UCSD-AML1 (cell line): Measurements from ENCODE around the gene UPF1.
"Not testable (repeated sequence)": the region's sequence is repeated elsewhere in the genome, so short reads cannot be mapped to it uniquely, and the experiment has no call there.

Experiments
- DNase-seq: peaks from one replicate; lab custom pipeline; 2025; ENCODE audit not compliant: unreplicated experiment; lab: John Stamatoyannopoulos, UW

UPF1 gene

DNA sequence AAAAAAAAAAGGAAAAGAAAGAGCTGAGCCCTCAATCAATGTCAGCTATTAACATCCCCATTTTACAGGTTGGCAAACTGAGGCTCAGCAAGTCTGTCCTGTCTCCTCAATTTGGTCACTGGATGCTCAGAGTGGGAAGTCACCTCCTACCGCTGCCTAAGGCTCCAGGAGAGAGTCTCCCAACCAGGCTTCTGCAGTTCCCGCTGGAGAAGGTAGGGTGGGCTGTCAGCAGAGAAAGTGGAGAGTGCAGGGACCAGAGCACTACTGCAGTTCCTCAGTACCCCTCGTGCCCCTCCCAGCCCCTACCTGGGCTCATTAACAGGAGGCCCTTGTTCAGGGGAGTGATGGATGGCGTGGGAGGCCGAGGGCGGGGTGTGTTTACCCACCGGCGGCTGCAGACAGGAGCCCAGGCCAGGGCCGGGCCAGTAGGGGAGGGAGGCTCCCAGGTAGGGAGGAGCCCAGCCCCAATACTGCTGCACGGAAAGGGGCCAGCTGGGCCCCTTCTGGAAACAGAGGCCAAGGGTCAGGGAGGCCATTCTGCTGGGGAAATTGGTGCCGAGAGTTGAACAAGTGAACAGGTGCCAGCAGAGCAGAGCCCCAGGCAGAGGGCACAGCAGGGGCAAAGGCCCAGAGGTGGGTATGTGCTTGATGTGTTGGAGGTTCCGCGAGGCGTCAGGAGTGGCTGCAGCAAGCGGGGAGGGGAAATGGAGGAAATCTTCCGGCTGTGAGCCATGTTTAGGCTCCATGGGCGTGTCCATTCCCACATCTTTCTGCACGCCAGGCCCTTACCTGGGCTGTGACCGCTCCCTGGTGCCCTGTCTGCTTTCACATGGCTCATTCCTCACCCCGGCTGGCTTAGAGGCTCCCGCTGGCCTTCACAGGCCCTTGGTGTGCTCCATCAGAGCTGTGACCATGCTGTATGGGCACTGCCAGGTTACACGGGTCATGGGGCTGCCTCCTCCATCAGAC, 33.1 kb upstream of the UPF1 start:
- no peak for DNase-seq

DNA sequence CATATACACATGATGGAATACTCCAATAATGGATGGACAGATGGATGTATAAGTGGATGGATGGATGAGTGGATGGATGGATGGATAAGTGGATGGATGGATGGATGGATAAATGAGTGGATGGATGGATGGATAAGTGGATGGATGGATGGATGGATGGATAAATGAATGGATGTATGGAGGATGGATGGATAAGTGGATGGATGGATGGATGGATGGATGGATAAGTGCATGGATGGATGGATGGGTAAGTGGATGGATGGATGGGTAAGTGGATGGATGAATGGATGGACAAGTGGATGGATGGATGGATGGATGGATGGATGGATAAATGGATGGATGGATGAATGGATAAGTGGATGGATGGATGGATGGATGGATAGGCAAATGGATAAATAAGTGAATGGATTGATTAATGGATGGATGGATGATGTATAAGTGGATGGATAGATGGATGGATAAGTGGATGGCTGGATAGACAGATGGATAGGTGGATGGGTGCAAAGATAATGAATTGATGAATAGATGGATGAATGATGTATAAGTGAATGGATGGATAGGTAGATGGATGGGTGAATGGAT, 32.3 kb upstream of the UPF1 start:
- no peak for DNase-seq

GRCh38 chr19:18800079-18800478, 31.7 kb upstream of the UPF1 start:
- DNase-seq: no peak

GRCh38 chr19:18800636-18801035, 31.1 kb upstream of the UPF1 start:
- DNase-seq: no peak

DNA sequence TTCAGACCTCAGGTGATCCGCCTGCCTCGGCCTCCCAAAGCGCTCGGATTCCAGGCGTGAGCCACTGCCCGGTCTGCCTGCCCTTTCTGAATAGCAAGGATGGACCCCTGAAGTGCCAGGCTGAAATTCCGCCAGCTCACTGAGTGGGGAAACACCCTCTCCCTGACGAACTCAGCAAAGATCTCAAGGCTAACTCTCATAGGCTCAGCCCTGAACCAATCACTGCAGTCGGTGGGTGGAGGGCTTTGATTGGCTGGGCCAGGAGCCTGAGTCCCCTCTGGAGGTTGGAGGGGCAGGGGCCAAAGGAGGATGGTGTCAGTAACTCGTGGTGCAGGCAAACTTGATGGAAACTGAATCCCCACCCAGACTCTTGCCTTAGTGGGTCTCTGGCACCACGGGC, 29.4 kb upstream of the UPF1 start:
- DNase-seq: no peak

DNA sequence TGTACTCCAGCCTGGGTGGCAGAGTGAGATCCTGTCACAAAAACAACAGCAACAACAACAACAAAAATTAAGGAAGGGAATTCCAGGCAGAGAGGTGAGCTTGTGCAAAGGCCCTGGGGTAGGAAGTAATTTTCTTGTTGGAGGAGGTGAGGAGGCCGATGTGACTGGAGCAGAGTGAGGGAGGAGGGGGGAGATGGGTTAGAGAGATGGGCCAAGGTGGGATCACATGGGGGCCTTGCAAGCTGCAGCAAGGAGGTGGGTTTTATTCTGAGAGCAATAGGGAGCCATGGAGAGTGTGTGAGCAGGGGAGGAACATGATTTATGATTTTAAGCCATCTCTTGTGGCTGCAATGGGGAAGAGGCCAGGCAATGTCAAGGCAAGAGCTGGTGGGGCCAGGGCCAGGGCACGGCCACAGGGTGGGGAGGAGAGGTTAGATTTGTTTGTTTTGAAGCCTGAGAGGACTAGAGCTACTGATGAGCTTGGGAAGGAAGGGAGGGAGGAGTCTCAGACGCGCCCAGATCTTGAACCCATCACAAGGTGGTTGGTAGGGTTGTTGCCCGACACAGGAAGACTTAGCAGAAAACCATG, 28.1 kb upstream of the UPF1 start:
- no peak for DNase-seq

DNA sequence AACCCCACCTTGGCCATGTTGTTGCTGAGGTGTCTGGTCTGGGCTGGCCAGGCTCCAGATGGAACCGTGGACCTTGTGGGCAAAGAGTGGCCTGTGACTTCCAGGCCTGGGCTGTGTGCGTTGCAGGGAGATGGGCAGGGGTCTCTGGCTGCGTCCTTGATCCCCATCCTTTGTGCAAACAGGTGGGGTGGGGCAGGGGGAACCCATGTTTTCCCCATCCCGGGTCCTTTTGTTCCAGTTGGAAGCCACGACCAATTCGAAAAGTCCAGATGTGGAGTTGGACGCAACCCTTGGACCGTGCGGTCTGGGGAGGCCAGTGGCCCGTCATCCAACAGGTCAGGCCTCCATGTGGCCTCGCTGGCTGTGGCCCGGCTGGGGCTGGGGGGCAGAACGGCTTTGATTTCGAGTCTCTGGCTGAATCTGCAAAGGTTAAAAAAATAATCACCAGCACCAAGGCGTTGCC, 27.6 kb upstream of the UPF1 start:
- no peak for DNase-seq

- DNase-seq: no peak
These were observed 27.1 kb upstream of the UPF1 start for GRCh38 chr19:18804643-18805042.

GRCh38 chr19:18807861-18808331, 23.9 kb upstream of the UPF1 start:
- no peak for DNase-seq

DNA sequence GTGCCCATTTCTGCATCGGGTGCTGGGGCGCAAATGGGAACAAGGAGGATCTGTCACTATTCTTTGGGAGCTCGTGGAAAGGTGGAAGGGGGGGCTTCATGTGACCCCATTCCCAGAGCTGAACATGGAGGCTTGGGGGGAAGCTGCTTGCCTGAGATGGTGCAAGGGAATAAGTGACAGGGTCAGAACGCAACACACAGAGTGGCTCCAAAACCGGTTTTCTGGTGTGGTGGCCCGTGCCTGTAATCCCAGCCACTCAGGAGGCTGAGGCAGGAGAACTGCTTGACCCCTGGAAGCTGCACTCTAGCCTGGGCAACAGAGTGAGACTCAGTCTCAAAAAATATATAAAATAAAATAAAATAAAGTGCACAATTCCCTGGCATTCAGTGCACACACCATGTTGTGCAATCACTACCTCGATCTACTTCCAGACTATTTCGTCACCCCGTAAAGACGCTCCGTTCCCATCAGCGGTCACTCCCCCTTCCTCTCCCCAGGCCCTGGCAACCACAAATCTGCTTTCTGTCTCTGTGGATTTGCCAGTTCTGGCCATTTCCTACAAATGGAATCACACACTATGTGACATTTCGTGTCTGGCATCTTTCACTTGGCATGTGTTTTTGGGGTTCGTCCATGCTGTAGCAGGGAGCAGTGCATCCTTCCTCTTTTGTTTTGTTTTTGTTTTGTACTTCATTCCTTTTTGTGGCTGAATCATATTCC, 22.4 kb upstream of the UPF1 start:
- DNase-seq: peak; percentile 21

DNA sequence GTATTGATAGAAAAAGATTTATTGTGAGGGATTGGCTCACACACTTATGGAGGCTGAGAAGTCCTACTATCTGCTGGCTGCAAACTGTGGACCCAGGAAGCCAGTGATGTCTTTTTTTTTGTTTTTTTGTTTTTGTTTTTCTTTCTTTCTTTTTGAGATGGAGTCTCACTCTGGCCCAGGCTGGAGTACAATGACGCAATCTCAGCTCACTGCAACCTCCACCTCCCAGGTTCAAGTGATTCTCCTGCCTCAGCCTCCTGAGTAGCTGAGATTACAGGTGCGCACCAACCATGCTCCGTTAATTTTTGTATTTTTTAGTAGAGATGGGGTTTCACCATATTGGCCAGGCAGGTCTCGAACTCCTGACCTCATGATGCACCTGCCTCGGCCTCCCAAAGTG, 20.1 kb upstream of the UPF1 start:
- not testable (repeated sequence) for DNase-seq

DNA sequence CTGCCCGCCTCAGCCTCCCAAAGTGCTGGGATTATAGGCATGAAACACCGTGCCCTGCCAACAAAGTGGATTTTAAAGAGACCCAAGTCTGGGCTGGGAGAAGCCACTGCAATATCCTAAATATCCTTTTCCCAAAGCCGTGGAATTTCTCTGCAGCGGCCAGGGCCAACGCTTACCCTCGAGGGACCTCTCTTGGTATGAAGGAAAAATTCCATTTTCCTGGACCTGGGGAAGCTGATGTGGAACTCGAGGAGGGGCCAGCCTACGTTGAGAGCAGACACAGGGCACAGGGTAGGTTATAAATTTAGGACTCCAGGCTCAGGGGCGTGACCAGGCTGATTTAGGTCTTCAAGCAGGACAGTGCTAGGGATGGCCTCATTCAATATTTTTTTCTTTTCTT, 17.7 kb upstream of the UPF1 start:
- no peak for DNase-seq

GRCh38 chr19:18815673-18816072, 16.1 kb upstream of the UPF1 start:
- no peak for DNase-seq

DNA sequence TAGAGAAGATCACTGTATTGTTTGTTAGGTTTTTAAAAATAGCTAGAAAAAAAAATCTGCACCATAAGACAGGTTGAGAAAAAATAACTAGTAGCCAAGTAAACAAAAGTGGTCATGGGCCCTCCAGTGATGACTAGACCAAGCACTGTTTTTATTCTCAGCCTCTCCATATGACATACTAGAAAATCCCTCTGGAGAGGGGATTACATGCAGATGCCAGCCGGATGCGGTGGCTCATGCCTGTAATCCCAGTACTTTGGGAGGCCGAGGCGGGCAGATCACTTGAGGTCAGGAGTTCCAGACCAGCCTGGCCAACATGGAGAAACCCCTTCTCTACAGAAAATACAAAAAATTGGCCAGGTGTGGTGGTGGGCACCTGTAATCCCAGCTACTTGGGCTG, 15.1 kb upstream of the UPF1 start:
- DNase-seq: not testable (repeated sequence)

DNA sequence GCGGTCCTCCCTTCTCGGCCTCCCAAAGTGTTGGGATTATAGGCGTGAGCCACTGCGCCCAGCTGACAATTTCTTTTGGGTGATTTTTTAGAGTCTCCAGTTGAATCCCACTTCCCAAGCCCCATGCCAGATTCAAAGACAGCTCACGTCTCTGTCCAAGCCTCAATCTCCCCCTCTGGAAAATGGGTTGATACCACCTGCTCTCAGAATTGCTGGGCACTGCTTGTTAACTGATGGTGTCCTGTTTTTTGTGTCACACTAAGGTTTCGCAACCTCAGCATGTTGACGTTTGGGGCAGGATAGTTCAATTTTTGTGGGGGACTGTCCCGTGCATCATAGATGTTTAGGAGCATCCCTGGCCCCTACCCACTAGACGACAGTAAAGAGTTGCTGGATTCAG, 14.2 kb upstream of the UPF1 start:
- no peak for DNase-seq

DNA sequence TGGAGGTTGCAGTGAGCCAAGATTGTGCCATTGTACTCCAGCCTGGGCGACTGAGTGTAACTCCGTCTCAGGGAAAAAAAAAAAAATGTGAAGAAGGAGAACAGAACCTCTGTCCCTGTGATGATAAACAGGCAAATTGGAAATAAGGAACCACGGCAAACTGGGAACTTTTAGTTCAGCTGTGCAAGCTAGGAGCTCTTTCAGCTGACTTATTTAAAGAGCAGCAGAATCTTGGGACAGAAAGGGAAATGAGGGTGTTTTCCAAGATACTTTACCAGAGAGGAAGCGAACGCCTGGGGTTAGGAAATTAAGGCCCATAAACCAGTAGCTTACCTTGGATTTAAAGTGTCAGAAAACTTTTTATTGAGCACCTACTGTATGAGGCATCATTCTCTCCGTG, 3.0 kb upstream of the UPF1 start:
- no peak for DNase-seq

DNA sequence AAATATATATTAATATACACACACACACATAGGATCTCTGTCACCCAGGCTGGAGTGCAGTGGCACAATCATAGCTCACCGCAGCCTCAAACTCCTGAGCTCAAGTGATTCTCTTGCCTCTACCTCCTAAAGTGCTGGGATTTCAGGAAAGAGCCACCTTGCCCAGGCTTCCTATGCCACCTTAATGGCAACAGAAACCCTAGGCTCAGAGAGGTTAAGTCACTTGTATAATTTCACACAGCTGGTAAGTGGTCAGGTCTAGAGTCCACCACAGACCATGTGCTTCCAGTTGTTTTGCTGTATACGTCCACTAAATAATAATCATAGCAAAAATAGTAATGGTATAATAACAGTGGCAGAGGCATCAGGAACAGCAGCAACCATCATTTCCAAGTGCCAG, 1.3 kb upstream of the UPF1 start:
- DNase-seq: no peak

- peak; percentile 31 for DNase-seq
These were observed 764 bp downstream of the UPF1 start for GRCh38 chr19:18832306-18833140.

DNA sequence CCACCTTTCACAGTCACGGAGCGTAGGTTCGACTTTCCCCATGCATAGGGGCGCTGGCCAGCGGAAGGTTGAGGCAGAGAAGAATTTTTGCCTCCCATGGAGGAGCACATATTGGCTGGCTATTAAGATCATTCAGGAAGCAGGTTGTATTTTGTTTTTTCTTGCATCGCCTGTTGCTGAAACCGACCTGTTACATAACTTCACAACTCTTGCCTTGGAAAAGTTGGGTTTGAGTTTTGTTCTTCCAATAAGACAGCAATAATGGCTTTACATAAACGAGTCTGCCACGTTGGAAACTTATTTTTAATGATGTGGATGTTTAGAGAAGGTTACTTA, 1.4 kb downstream of the UPF1 start:
- DNase-seq: no peak

- no peak for DNase-seq
These were observed 2.3 kb downstream of the UPF1 start for GRCh38 chr19:18833849-18834643.
